HG03103 (cell line): ENCODE measurements around the gene TXNDC17.
"Not testable (repeated sequence)": the region's sequence is repeated elsewhere in the genome, so short reads cannot be mapped to it uniquely, and the experiment has no call there.

Experiments
- ATAC-seq: cut with Tn5 transposase; IDR thresholded peaks from one replicate; pipeline ENCODE4 v1.9.1; 2021; ENCODE audit warnings: low read depth; ENCODE audit not compliant: unreplicated experiment

The TXNDC17 gene

GRCh38 chr17:6682339-6682738 is 41.5 kb downstream of the TXNDC17 start:
- ATAC-seq: no peak

- ATAC-seq: no peak
These were observed 42.3 kb downstream of the TXNDC17 start for GRCh38 chr17:6683081-6683684.

DNA sequence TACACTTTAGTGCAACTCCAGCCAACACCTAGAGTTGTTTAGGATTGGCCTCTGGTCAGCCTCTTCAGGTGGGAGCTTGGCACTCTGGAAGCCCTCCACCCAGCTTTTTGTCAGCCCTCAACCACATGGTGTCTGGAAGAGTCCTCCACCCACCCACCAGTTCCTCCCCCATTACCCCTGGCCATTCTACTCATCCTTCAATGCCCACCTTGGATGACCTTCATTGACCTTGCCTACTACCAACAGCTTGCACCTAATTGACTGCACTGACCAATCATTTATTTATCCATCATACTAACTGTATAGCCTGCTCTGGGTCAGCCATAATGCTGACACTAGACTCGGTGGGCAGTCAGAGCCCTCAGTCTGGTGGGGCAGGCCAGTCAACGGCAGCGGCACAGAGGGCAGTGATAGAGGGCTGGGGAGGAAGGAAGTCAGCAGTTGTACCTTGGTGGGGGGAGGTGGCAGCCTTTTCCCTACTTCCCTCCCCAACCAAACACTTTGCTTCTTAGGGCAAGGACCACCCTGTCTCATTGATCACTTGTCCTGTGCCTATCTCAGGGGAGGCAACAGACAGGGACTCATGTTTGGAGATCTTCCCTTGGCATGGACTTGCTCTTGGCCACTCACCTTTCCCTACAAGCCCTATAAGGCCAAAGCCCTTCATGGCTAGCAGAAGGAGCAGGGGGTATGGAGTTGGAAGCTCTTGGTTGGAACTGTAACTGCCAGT is 43.0 kb downstream of the TXNDC17 start:
- no peak for ATAC-seq

GRCh38 chr17:6684460-6684783 is 43.6 kb downstream of the TXNDC17 start:
- ATAC-seq: no peak

DNA sequence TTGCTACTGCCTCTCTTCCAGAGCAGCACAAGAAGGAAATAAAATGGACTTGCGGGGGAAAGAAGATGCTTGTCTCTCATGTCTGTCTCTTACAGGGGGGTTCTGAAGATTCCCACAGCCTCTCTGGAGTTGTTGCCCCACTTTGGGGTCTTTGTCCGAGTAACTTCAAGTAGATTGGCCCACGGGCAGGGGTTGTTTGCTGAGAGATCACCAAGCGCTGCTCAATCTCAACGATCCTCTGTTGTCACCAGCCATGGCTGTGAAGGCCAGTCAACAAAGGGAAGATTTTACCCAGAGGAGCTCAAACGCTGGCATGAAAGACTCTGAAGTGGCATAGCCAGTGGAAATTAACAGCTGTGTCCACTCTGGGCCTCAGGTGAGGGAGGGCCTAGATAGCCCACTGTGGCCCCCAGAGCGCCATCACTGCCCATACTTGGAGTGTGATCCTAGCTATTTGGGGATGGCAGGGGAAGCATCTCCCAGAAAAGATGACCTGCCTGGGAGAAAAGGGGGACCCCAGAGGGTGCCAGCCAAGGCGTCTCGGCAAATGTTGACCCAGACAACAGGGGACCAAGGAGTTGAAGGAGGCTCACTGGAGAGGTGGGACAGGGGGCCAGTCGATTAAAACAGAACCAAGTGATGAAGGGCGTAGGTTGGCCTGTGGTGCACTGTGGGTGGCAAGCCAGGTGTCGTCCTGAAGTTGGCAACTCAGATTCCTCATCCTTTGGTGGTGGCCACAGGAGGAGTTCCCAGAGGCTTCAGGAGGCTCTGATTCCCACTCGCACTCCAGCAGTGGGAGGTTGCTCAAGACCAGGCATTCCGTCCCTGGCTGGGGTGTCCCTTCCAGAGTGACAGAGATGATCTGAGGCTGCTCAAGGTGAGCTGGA is 44.3 kb downstream of the TXNDC17 start:
- ATAC-seq: no peak

DNA sequence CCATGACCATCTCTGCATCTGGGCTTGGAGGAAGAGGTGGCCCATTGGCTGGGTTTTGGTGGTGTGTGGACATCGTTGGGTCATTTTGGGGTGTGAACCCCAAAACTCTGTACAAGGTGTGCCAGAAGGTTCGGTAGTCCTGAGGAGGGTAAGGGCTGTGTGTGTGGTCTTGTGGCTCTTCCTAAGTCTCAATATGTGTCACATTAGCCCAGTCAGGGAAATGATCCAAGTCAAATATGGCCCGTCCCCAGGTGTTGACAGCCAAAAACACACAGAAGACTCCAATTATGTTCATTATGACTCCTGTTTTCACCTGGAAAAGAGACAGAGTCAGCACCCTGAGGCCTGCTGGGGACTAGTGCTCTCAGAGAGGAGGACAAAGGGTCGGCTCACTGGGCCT is 45.2 kb downstream of the TXNDC17 start:
- no peak for ATAC-seq

DNA sequence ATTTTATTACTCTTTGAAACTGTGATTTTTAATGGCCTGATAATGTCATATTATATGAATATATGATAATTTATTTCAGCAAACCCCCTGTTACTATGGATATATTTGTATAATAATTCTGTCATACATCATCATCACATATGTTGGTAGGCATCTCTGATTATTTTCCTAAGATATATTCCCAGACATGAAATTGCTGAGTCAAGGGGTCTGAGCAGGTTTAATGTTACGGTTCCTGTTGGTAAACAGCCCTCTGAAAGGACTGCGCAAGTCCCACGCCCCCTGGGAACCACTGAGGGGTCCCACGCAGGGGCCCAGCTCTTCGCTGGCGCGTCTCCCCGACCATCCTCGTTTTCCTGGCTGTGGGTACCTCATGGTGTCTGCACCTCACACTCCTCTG is 48.1 kb downstream of the TXNDC17 start:
- no peak for ATAC-seq

DNA sequence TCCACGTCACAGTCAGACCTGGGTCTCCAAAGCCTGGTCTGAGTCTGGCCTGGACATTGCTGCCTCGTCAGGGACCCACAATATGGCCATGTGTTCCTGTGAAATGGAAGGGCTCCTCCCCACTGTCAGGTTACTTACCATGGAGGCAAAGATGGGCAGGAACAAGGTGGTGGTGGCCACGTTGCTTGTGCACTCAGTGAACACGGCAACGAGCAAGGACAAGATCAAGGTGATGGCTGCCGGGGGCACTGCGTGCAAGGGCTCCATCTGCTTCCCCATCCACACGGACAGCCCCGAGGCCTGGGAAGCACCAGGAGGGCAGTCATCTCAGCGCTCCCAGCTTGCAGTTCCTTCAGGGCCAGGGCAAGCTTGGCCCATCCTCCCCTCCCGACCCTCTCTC is 49.8 kb downstream of the TXNDC17 start:
- no peak for ATAC-seq

DNA sequence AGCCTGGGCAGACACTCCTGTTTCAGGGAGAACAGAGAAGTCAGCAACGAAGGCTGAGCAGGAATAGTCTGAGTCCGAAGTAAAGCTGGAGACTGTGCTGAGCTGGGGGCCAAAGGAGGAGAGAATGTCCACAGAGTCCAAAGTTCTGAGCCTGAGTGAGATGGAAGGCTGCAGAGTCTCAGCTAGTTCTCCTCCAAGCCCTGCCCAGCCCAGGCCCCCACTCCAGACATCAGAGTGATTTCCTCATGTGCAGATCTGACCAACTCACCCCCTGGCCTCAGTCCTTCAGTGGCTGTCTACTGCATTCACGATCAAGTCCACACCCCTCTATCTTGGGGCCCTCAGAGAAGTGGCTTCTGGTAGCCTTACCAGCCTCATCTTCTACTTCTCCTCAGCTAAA is 50.7 kb downstream of the TXNDC17 start:
- ATAC-seq: no peak

GRCh38 chr17:6691958-6692357 is 51.1 kb downstream of the TXNDC17 start:
- not testable (repeated sequence) for ATAC-seq
